GM12872 (cell line): ENCODE data around the gene DPF1.

Experiments used
- CTCF ChIP-seq: IDR thresholded peaks from 3 replicates; pipeline ENCODE4 v1.5.1; 2011; ENCODE audit warnings: low read depth, mild to moderate bottlenecking, low read length, moderate library complexity; ENCODE audit not compliant: insufficient read depth

Gene DPF1

GRCh38 chr19:38247126-38247525, 23.1 kb upstream of the DPF1 start:
- TF ChIP-seq CTCF: no peak

DNA sequence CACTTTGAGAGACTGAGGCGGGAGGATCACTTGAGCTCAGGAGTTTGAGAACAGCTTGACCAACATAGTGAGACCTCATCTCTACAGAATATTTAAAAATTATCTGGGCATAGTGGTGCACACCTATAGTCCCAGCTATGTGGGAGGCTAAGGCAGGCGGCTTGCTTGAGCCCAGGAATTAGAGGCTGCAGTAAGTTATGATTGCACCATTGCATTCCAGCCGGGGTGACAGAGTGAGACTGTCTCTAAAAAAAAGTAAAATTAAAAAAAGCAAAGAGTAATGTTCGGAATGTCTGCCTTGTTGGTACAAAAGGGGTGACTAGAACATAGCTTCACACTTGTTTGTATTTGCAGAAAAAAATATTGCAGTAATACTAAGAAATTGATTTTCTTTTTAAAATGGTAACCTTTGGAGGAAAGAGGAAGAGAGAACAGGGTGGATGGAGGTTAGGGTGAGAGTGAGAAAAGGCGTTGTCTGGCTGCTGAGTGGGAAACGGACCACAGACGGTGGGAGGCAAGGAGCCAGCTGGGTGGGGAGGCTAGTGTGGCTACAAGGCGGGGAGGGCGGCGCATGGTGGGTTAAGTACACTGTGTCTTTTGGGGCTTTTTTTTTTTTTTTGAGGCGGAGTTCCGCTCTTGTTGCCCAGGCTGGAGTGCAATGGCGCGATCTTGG, 21.9 kb upstream of the DPF1 start:
- TF ChIP-seq CTCF: no peak

DNA sequence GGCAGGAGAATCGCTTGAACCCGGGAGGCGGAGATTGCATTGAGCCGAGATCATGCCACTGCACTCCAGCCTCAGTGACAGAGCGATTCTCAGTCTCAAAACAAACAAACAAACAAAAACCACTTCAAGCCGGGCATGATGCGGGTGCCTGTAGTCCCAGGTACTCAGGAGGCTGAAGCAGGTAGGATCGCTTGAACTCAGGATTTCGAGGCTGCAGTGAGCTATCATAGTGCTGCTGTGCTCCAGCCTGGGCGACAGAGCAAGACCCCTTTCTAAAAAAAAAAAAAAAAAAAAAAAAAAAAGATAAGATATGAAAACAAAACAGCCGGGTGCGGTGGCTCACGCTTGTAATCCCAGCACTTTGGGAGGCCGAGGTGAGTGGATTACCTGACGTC, 19.3 kb upstream of the DPF1 start:
- no peak for TF ChIP-seq CTCF

GRCh38 chr19:38239816-38240215, 15.8 kb upstream of the DPF1 start:
- TF ChIP-seq CTCF: no peak

DNA sequence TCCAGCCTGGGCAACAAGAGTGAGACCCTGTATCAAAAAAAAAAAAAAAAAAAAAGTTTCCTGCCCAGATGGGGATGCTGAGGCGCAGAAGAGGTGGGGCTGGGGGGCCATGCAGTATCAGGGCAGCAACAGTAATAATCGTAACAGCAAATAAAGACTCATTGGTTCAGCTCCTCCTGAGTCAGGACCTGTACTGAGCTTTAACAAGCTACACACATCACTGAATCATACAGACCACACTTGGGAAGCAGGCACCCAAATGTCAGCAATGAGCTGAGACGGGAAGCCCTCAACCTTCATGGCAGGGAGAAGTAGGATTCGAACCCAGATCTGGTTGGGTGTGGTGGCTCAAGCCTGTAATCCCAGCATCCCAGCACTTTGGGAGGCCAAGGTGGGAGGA, 10.6 kb upstream of the DPF1 start:
- no peak for TF ChIP-seq CTCF

DNA sequence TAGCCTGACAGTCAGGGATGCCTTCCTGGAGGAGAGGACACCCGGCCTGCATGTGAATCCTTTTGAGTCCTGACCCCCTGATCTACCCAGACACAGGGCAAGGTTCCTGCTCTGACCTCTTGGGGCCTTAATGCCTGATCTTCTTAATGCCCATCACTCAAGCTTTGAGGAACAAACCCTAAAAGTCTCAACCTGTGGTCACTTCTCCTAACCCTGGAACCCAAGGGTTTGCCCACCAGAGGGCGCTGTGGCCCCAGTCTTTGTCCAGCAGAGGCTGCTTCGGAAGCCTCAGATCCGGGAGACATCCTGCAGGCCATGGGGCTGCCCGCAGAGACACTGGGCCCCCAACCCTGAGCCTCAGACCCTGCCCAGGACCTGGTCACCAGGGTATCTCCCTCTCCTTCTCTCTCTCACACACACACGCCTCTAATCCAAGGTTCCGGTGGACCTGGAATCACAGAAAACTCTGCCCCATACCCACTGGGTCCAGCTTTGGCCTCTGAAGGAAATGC, 9.8 kb upstream of the DPF1 start:
- TF ChIP-seq CTCF: peak; percentile 87

DNA sequence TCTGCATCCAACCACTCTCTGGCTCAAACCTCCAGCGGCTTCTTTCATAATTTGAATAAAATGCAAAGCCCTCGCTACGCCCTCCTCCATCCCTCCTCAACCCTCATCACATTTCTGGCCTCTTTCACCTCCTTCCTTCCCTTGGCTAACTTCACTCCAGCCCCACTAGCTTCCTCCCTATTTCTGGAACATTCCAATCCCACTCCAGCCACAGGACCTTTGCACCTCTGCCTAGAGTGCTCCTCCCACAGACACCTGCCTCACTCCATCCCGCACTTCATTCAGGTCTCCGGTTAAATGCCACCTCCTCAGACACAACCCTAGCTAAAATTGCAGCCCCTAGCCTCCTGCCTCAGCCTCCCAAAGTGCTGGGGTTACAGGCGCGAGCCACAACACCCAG, 7.9 kb upstream of the DPF1 start:
- TF ChIP-seq CTCF: no peak
